ENCODE results near the gene RAB3GAP2. TPM values are rescaled to one million over a fixed set of nuclear protein-coding genes. Genes with fewer than 3 reads are reported as not detected.
"Not testable (repeated sequence)": the region's sequence is repeated elsewhere in the genome, so short reads cannot be mapped to it uniquely, and the experiment has no call there.

The RAB3GAP2 gene
- total RNA-seq, 2 donors from 2014 or later, result 62.9 to 66.0 TPM

GRCh38 chr1:220135755-220136154 is 136.5 kb downstream of the RAB3GAP2 start:
- DNase-seq (no peak), ATAC-seq (replicated peaks in 1 of 2) (no peak)
- Mint-ChIP-seq H3K36me3 (ENCODE audit: insufficient read depth in 2 of 2) (peaks cover 2 to 21% of the 10 kb centered on the region in 2 donors), H3K27ac (peak overlapping the region; percentile 51), H3K4me3 (no peak overlapping the region), H3K27me3 (ENCODE audit: low read depth) (no peaks in the 10 kb centered on the region), H3K9me3 (no peaks in the 10 kb centered on the region), H3K4me1 (ENCODE audit: low read depth) (peaks cover 4% of the 10 kb centered on the region)

GRCh38 chr1:220129479-220130210 is 142.6 kb downstream of the RAB3GAP2 start:
- H3K4me1 Mint-ChIP-seq (ENCODE audit: low read depth), result peaks cover 10% of the 10 kb centered on the region
- ATAC-seq (replicated peaks in 1 of 2), result no peak
- no peaks in the 10 kb centered on the region for H3K27me3 Mint-ChIP-seq (ENCODE audit: low read depth)
- peak overlapping the region; percentile 69 for H3K27ac Mint-ChIP-seq
- H3K36me3 Mint-ChIP-seq (ENCODE audit: insufficient read depth in 2 of 2), result peaks cover 6 to 32% of the 10 kb centered on the region in 2 donors
- no peak for DNase-seq
- peaks cover 0 to 4% of the 10 kb centered on the region in 2 donors for H3K9me3 Mint-ChIP-seq
- H3K4me3 Mint-ChIP-seq, result no peak overlapping the region

- ATAC-seq (replicated peaks in 1 of 2), result no peak
- no peak for DNase-seq
Measured at GRCh38 chr1:220127076-220127475, 145.2 kb downstream of the RAB3GAP2 start.

GRCh38 chr1:220124542-220124941 is 147.7 kb downstream of the RAB3GAP2 start:
- Mint-ChIP-seq H3K9me3 (peaks cover 0 to 3% of the 10 kb centered on the region in 2 donors), H3K4me1 (ENCODE audit: low read depth) (peaks cover 12% of the 10 kb centered on the region), H3K4me3 (no peak overlapping the region), H3K27ac (peak overlapping the region; percentile 64), H3K27me3 (ENCODE audit: low read depth) (no peaks in the 10 kb centered on the region), H3K36me3 (ENCODE audit: insufficient read depth in 2 of 2) (peaks cover 5 to 18% of the 10 kb centered on the region in 2 donors)
- peak in 1 of 2 donors; percentile 39 for ATAC-seq (replicated peaks in 1 of 2)
- no peak for DNase-seq

More at GRCh38 chr1:220127076-220127475, 145.2 kb downstream of the RAB3GAP2 start:
- Mint-ChIP-seq H3K9me3 (peaks cover 0 to 4% of the 10 kb centered on the region in 2 donors), H3K27me3 (ENCODE audit: low read depth) (no peaks in the 10 kb centered on the region), H3K36me3 (ENCODE audit: insufficient read depth in 2 of 2) (peaks cover 6 to 29% of the 10 kb centered on the region in 2 donors), H3K27ac (peak overlapping the region; percentile 1), H3K4me1 (ENCODE audit: low read depth) (peaks cover 19% of the 10 kb centered on the region), H3K4me3 (no peak overlapping the region)

- peak overlapping the region; percentile 15 for H3K27ac Mint-ChIP-seq
- DNase-seq, result no peak
- peaks cover 3 to 14% of the 10 kb centered on the region in 2 donors for H3K36me3 Mint-ChIP-seq (ENCODE audit: insufficient read depth in 2 of 2)
- H3K4me3 Mint-ChIP-seq, result no peak overlapping the region
- no peak for ATAC-seq (replicated peaks in 1 of 2)
- no peaks in the 10 kb centered on the region for H3K27me3 Mint-ChIP-seq (ENCODE audit: low read depth)
- H3K9me3 Mint-ChIP-seq, result no peaks in the 10 kb centered on the region
- peaks cover 12% of the 10 kb centered on the region for H3K4me1 Mint-ChIP-seq (ENCODE audit: low read depth)
Measured at GRCh38 chr1:220123889-220124288, 148.4 kb downstream of the RAB3GAP2 start.

- Mint-ChIP-seq H3K4me1 (ENCODE audit: low read depth) (peaks cover 12% of the 10 kb centered on the region), H3K27ac (no peak overlapping the region), H3K36me3 (ENCODE audit: insufficient read depth in 2 of 2) (peaks cover 0 to 11% of the 10 kb centered on the region in 2 donors), H3K9me3 (no peaks in the 10 kb centered on the region), H3K27me3 (ENCODE audit: low read depth) (no peaks in the 10 kb centered on the region), H3K4me3 (no peak overlapping the region)
- DNase-seq, result no peak
- ATAC-seq (replicated peaks in 1 of 2), result no peak
Measured at GRCh38 chr1:220123066-220123465, 149.2 kb downstream of the RAB3GAP2 start.

GRCh38 chr1:220121791-220122530 is 150.3 kb downstream of the RAB3GAP2 start:
- no peaks in the 10 kb centered on the region for H3K27me3 Mint-ChIP-seq (ENCODE audit: low read depth)
- H3K27ac Mint-ChIP-seq, result peak overlapping the region; percentile 67
- H3K36me3 Mint-ChIP-seq (ENCODE audit: insufficient read depth in 2 of 2), result peaks cover 0 to 11% of the 10 kb centered on the region in 2 donors
- ATAC-seq (replicated peaks in 1 of 2) (no peak), DNase-seq (no peak)
- H3K9me3 Mint-ChIP-seq, result no peaks in the 10 kb centered on the region
- H3K4me3 Mint-ChIP-seq, result peak overlapping the region in 1 of 2 donors; percentile 50
- peaks cover 12% of the 10 kb centered on the region for H3K4me1 Mint-ChIP-seq (ENCODE audit: low read depth)

- Mint-ChIP-seq H3K36me3 (ENCODE audit: insufficient read depth in 2 of 2) (peaks cover under 1 to 7% of the 10 kb centered on the region in 2 donors), H3K4me3 (no peak overlapping the region), H3K27ac (no peak overlapping the region), H3K9me3 (no peaks in the 10 kb centered on the region), H3K4me1 (ENCODE audit: low read depth) (peaks cover 7% of the 10 kb centered on the region), H3K27me3 (ENCODE audit: low read depth) (no peaks in the 10 kb centered on the region)
- no peak for DNase-seq
- no peak for ATAC-seq (replicated peaks in 1 of 2)
Measured at GRCh38 chr1:220119043-220119512, 153.2 kb downstream of the RAB3GAP2 start.

- Mint-ChIP-seq H3K4me1 (ENCODE audit: low read depth) (peaks cover 9% of the 10 kb centered on the region), H3K4me3 (peak overlapping the region in 1 of 2 donors; percentile 65), H3K27me3 (ENCODE audit: low read depth) (no peaks in the 10 kb centered on the region), H3K27ac (peak overlapping the region; percentile 77), H3K9me3 (no peaks in the 10 kb centered on the region), H3K36me3 (ENCODE audit: insufficient read depth in 2 of 2) (peaks cover 3 to 21% of the 10 kb centered on the region in 2 donors)
- DNase-seq (peak; percentile 21 to 40), ATAC-seq (replicated peaks in 1 of 2) (peak; percentile 46 to 49)
Measured at GRCh38 chr1:220113136-220113695, 159.0 kb downstream of the RAB3GAP2 start.

GRCh38 chr1:220112600-220112999 is 159.7 kb downstream of the RAB3GAP2 start:
- not testable (repeated sequence) for H3K27me3 Mint-ChIP-seq (ENCODE audit: low read depth); DNase-seq; H3K4me1 Mint-ChIP-seq (ENCODE audit: low read depth); H3K9me3 Mint-ChIP-seq; H3K27ac Mint-ChIP-seq; ATAC-seq (replicated peaks in 1 of 2); H3K4me3 Mint-ChIP-seq
- peaks cover 3 to 23% of the 10 kb centered on the region in 2 donors for H3K36me3 Mint-ChIP-seq (ENCODE audit: insufficient read depth in 2 of 2)

- H3K9me3 Mint-ChIP-seq; H3K27me3 Mint-ChIP-seq (ENCODE audit: low read depth); H3K4me3 Mint-ChIP-seq; H3K4me1 Mint-ChIP-seq (ENCODE audit: low read depth); DNase-seq; ATAC-seq (replicated peaks in 1 of 2); H3K27ac Mint-ChIP-seq: not testable (repeated sequence)
- H3K36me3 Mint-ChIP-seq (ENCODE audit: insufficient read depth in 2 of 2), result peaks cover 5 to 31% of the 10 kb centered on the region in 2 donors
Measured at GRCh38 chr1:220110473-220110872, 161.8 kb downstream of the RAB3GAP2 start.

- H3K36me3 Mint-ChIP-seq (ENCODE audit: insufficient read depth in 2 of 2), result peaks cover 2 to 15% of the 10 kb centered on the region in 2 donors
- no peak overlapping the region for H3K4me3 Mint-ChIP-seq
- no peaks in the 10 kb centered on the region for H3K9me3 Mint-ChIP-seq
Measured at GRCh38 chr1:220099826-220100225, 172.4 kb downstream of the RAB3GAP2 start.

More at GRCh38 chr1:220099826-220100225, 172.4 kb downstream of the RAB3GAP2 start:
- H3K27ac Mint-ChIP-seq, result no peak overlapping the region
- H3K27me3 Mint-ChIP-seq (ENCODE audit: low read depth), result no peaks in the 10 kb centered on the region
- no peak for DNase-seq
- no peak for ATAC-seq (replicated peaks in 1 of 2)
- H3K4me1 Mint-ChIP-seq (ENCODE audit: low read depth), result peaks cover 27% of the 10 kb centered on the region
